Hindlimb muscle (tissue), 1 donor: Measurements from ENCODE around the gene WDR90. TPM values are rescaled to one million over a fixed set of nuclear protein-coding genes. Genes with fewer than 3 reads are reported as not detected.
A peak's percentile ranks its signal among the peaks of the same experiment; 100 is the strongest.

Experiments
- DNase-seq: peaks from one replicate; pipeline ENCODE4 v3.0.0-alpha.2; 2013
- polyA plus RNA-seq: library from polyadenylated mRNA; unstranded; fragments of 120-200 nt; gene quantifications from one replicate; pipeline ENCODE4 v1.2.1, GENCODE V29; 2013; ENCODE audit not compliant: insufficient read length

WDR90 gene
- polyA plus RNA-seq, 1 donor: 16.9 TPM

DNA sequence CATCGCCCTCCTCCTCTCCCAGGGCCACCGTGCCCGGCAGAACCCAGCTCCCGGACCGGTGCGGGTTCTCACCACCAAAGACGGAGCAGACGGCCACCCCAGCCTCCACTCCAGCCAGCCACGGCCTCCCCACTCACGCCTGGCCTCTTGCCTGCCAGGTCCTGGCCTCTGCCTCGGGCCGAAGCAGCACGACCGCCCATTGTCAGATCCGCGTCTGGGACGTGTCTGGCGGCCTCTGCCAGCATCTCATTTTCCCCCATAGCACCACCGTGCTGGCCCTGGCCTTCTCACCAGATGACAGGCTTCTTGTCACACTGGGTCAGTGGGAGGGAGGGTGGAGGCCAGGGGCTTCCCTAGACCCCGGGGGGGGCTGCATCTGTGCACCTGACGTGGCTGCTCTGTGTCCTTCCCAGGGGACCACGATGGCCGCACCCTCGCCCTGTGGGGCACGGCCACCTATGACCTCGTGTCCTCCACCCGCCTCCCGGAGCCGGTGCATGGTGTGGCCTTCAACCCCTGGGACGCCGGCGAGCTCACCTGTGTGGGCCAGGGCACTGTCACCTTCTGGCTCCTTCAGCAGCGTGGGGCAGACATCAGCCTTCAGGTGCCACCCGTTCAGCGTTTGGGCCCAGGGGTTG, 12.1 kb downstream of the WDR90 start:
- no peak for DNase-seq

DNA sequence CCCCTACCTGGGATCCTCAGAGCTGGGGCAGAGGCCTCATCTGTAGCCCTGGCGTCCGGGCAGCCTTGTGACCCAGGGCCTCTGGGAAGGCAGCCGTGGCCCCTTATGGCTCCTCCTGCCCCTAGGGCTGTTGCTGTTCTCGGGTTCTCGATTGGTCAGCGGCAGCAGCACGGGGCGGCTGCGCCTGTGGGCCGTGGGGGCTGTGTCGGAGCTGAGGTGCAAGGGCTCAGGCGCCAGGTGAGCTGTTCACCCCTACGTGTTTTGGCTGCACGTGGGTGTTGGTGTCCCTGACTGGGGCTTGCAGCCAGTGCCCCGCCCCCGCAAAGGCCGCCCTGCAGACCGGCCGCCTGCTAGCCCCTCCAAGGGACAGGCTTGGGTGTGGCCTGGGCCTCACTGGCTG, 12.9 kb downstream of the WDR90 start:
- no peak for DNase-seq

DNA sequence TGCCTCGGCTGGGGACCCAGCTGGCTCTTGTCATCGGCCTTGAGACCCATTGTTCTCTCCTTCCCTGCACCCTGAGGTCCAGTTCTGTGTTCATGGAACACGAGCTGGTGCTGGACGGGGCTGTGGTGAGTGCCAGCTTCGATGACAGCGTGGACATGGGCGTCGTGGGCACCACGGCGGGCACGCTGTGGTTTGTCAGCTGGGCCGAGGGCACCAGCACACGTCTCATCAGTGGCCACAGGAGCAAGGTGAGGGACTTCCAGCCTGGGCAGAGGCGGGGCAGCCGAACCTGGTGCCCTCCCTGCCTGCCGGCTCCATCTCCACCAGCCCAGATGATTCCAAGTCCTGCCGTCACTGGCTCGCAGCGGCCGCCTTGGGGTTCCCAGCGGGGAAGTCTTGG, 13.4 kb downstream of the WDR90 start:
- DNase-seq: no peak

- no peak for DNase-seq
These were observed 17.4 kb downstream of the WDR90 start for GRCh38 chr16:666572-666971.

GRCh38 chr16:667113-667779, 18.1 kb downstream of the WDR90 start:
- DNase-seq: no peak

DNA sequence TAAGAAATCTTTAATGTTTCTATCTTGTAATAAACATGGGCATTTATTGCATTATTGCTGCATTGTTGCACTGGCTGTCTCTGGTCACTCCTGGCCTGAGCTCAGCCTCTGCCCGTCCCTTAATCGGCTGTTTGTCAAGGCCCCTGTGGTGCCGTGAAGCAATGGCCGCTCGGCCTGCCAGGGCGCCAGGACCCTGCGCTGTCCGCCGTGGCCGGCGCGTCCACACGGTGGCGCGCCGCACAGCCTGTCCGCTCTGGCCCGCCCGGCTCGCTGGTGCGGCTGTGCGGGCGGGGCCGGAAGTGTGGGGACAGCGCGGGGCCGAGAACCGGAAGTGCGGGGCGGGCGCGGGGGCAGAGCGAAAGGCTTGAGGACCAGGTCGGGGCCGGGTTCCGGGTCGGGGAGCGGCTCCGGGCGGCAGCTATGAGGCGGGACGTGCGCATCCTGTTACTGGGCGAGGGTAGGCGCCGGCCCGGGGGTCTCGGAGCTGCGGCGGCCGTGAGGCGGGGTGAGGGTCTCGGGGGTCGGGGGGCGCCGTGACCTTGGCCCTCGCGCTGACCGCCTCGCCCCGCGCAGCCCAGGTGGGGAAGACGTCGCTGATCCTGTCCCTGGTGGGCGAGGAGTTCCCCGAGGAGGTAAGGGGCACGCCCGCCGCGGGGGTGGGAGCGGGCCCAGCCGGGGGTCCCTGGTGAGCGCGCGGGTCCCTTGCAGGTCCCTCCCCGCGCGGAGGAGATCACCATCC, 18.8 kb downstream of the WDR90 start, which contains the start of gene RHOT2:
Gene RHOT2 (plus strand): TSS at position 353 of the 739 bp plus-strand sequence. CDS start 68 bp downstream, at position 421.
- peak; percentile 93 for DNase-seq

DNA sequence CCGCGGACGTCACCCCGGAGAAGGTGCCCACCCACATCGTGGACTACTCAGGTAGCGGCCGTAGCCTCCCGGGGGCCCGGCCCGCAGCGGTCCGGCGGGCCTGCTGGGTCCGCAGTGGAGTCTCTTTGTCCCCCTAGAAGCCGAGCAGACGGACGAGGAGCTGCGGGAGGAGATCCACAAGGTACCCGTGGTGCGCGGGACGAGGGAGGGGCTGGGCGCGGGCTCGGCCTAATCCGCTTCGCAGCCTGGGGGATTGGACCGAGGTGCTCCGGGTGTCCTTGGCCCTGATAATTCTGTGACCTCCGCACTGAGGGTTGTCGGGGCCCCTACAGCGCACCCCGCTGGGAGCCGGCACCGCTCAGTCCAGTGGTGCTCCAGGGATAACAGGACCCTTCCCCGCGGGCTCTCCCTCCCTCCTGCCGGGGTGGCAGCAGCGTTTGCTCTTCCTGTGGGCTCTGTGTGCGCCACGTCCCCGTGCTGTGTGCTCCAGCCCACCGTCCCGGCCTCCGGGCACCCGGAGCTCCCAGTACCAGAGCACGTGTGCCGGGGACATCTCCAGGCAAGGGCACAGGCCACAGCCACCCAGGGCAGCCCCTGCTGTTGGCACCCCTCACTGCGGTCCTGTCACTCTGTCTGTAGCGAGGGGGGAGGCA, 19.5 kb downstream of the WDR90 start:
- no peak for DNase-seq

GRCh38 chr16:669666-670065, 20.5 kb downstream of the WDR90 start:
- no peak for DNase-seq

GRCh38 chr16:670485-671352, 21.6 kb downstream of the WDR90 start:
- DNase-seq: no peak

- no peak for DNase-seq
These were observed 22.4 kb downstream of the WDR90 start for GRCh38 chr16:671353-672131.

DNA sequence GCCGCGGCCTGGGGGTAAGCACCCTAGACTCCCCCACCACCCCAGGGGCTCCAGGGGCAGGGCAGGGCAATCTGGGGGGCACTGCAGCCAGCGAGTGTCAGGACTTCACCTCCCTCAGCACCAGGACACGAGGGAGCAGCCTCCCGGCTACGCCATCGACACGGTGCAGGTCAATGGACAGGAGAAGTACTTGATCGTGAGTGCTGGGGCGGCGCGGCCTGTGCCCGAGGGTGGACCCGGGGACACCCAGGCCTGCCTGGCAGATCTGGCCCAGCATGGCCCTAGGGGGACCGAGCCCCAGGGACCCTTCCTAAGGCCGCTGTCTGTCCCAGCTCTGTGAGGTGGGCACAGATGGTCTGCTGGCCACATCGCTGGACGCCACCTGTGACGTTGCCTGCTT, 23.2 kb downstream of the WDR90 start:
- DNase-seq: no peak

GRCh38 chr16:672851-673250, 23.7 kb downstream of the WDR90 start:
- DNase-seq: no peak

DNA sequence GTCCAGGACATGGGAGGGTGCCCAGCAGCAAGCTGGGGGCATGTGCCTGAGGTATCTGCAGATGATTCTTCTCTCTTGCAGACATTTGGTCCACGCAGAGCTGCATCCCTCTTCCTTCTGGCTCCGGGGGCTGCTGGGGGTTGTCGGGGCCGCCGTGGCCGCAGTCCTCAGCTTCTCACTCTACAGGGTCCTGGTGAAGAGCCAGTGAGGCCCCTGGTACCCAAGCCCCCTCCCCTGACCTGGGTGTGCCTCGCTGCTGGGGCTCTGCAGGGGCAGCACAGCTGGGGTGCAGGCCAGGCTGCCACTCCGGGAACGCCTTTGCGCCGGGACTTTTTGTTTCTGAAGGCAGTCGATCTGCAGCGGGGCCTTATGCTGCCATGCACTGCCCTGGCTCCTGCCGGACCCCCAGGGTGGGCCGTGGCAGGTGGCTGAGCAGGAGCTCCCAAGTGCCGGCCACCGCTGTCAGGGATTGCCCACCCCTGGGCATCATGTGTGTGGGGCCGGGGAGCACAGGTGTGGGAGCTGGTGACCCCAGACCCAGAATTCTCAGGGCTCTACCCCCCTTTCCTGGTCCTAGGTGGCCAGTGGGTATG, 24.3 kb downstream of the WDR90 start:
- DNase-seq: no peak

DNA sequence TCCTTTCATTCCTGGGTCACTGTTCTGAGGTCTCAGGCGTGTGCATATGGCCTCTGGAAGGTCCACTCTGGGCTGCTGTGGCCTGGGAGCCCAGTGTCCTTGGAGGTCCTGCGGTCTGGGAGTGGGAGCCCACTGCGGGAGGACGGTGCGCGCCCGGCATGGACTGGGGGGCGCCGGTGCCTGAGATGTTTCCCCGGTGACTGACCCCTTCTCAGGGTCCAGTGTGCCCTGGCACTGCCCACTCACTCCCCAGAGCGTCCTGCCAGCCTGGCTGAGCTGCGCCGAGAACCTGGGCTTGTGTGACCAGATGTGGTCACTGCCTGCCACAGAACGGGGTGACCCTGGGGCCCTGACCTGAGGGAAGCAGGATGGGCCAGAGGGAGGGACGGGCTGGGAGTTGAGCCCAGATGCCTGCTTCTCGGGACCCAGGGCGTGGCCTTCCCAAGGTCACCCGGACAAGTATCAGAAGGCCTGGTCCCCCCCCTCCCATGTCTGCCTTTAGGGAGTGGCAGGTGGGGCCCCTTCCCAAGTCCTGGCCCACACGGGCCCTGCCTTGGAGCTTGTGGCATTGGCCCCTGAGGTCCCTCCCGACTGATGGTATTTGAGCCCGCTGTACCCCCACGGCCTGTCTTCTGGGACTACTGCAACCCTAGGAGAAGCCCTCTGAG, 25.2 kb downstream of the WDR90 start:
- no peak for DNase-seq

GRCh38 chr16:674968-675883, 26.1 kb downstream of the WDR90 start, which contains the start of gene RHBDL1:
TSS of gene RHBDL1 (plus strand) at chr16:675671. CDS start at chr16:675791, 120 bp downstream.
- DNase-seq: no peak

- no peak for DNase-seq
These were observed 26.9 kb downstream of the WDR90 start for GRCh38 chr16:675884-676564.

- DNase-seq: no peak
These were observed 27.4 kb downstream of the WDR90 start for GRCh38 chr16:676565-676902.

- no peak for DNase-seq
These were observed 27.7 kb downstream of the WDR90 start for GRCh38 chr16:676913-677312.
